VCaP (cell line): Measurements from ENCODE around the gene KCNE5.

Experiments
- H3K27ac ChIP-seq: fragments of 450-650 bp; 2 replicates; pipeline ENCODE4 v1.5.1; 2017
- CTCF ChIP-seq: fragments of 450-650 bp; conservative IDR thresholded peaks from 2 replicates; pipeline ENCODE4 v1.5.1; 2017; ENCODE audit warnings: mild to moderate bottlenecking, moderate library complexity

Gene KCNE5

GRCh38 chrX:109629310-109629709 is 4.3 kb upstream of the KCNE5 start:
- no peak overlapping the region for H3K27ac ChIP-seq
- TF ChIP-seq CTCF, result no peak

DNA sequence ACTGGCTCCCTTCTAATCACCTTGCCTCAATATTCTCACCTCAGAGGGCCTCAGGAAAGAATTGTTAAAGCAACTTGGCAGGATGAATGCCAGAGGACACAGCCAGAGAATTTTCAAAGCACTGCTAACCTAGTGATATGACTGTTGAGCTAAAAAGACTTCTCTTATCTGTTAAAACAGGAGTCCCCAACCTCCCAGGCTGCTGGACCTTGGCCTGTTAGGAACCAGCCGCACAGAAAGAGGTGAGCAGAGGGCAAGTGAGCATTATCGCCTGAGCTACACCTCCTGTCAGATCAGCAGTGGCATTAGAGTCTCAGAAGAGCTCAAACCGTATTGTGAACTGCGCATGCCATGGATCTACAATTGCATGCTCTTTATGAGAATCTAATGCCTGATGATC is 1.7 kb upstream of the KCNE5 start:
- H3K27ac ChIP-seq, result no peak overlapping the region
- no peak for TF ChIP-seq CTCF

DNA sequence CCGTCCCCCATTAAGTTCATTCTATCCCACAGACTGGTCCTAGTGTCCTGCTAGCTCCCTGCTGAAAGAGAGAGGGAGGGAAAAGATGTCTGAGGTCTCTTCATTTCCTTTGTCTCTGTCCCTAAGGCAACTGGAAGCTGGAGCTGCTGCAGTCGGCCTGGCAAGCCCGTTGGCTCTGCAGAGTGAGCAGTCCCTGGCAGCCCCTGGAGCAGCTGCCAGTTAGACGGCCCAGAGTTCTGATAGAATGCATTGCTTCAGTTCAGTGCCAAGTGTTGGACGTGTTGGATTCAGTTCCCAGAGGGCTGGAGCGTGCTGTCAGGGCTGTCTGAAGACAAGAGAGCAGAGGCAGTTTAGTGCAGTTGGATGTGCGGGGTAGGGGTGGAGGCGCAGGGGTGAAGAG is 975 bp downstream of the KCNE5 start:
- TF ChIP-seq CTCF, result no peak
- H3K27ac ChIP-seq, result no peak overlapping the region

- TF ChIP-seq CTCF, result no peak
- H3K27ac ChIP-seq, result no peak overlapping the region
Measured at GRCh38 chrX:109622270-109622669, 2.7 kb downstream of the KCNE5 start.

DNA sequence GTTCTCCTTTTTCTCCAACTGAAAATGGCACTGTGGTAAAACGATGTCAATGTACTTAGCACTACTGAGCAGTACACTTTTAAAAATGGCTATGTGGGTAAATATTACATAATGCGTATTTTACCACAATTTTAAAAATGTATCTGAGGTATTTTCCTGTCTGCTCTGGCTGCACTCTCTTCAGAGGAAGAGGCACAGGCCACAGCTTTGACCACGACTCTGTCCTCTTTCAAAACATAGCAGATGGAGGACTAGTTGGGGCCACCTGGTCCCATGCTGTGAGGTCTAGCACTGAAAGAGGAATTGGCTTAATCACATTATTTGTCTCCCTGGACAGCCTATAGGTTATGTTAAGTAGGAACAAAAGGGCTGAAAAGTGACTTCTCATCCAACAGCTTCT is 5.2 kb downstream of the KCNE5 start:
- TF ChIP-seq CTCF, result no peak
- H3K27ac ChIP-seq, result no peak overlapping the region

DNA sequence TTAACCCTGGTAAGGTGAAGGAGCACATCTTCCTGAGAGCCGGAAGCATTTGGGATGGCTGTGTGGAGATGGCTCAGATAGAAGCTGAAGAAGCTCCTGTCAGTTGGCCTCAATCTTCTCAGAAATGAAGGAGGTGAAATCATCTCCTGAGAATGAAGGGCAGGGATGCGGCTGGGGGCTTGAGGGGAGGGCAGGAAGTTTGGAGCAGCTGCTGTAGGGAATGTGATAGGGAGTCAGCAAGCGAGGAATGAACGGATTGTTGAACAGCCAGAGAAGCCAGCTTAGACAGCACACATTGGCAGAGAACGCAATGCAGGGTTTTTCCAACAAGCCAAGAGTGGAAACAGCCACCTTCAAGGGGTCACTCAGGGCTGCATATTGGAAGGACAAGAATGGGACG is 10.0 kb downstream of the KCNE5 start:
- H3K27ac ChIP-seq, result no peak overlapping the region
- no peak for TF ChIP-seq CTCF

- TF ChIP-seq CTCF, result no peak
- no peak overlapping the region for H3K27ac ChIP-seq
Measured at GRCh38 chrX:109601486-109601885, 23.5 kb downstream of the KCNE5 start.

GRCh38 chrX:109600237-109600651 is 24.7 kb downstream of the KCNE5 start:
- no peak overlapping the region for H3K27ac ChIP-seq
- TF ChIP-seq CTCF, result no peak
